Measurements from ENCODE around the gene AQP12B. TPM values are rescaled to one million over a fixed set of nuclear protein-coding genes. Genes with fewer than 3 reads are reported as not detected.

Gene AQP12B
- total RNA-seq, 1 donor from 2014 or later, result not detected

- Mint-ChIP-seq H3K36me3 (ENCODE audit: unreplicated experiment) (no peaks in the 10 kb centered on the region), H3K9me3 (ENCODE audit: unreplicated experiment) (peaks cover 8% of the 10 kb centered on the region), H3K4me1 (ENCODE audit: low read depth, unreplicated experiment) (peaks cover 6% of the 10 kb centered on the region), H3K27ac (ENCODE audit: unreplicated experiment) (no peak overlapping the region), H3K27me3 (ENCODE audit: unreplicated experiment) (peaks cover 12% of the 10 kb centered on the region), H3K4me3 (ENCODE audit: unreplicated experiment) (no peak overlapping the region)
- no peak for DNase-seq
- TF ChIP-seq CTCF (IDR thresholded peaks at IDR 0.05; ENCODE audit: partially characterized antibody, unreplicated experiment), result no peak
Observed at GRCh38 chr2:240645346-240645745, 37.3 kb downstream of the AQP12B start.

- peaks cover 12% of the 10 kb centered on the region for H3K27me3 Mint-ChIP-seq (ENCODE audit: unreplicated experiment)
- peaks cover 8% of the 10 kb centered on the region for H3K9me3 Mint-ChIP-seq (ENCODE audit: unreplicated experiment)
- peaks cover 6% of the 10 kb centered on the region for H3K4me1 Mint-ChIP-seq (ENCODE audit: low read depth, unreplicated experiment)
- TF ChIP-seq CTCF (IDR thresholded peaks at IDR 0.05; ENCODE audit: partially characterized antibody, unreplicated experiment), result no peak
- H3K4me3 Mint-ChIP-seq (ENCODE audit: unreplicated experiment), result no peak overlapping the region
- H3K36me3 Mint-ChIP-seq (ENCODE audit: unreplicated experiment), result no peaks in the 10 kb centered on the region
- no peak for DNase-seq
- no peak overlapping the region for H3K27ac Mint-ChIP-seq (ENCODE audit: unreplicated experiment)
Observed at GRCh38 chr2:240644859-240645301, 37.8 kb downstream of the AQP12B start.

GRCh38 chr2:240644171-240644651 lies 38.5 kb downstream of the AQP12B start:
- DNase-seq, result no peak
- Mint-ChIP-seq H3K4me3 (ENCODE audit: unreplicated experiment) (no peak overlapping the region), H3K27me3 (ENCODE audit: unreplicated experiment) (peaks cover 12% of the 10 kb centered on the region), H3K36me3 (ENCODE audit: unreplicated experiment) (no peaks in the 10 kb centered on the region), H3K4me1 (ENCODE audit: low read depth, unreplicated experiment) (peaks cover 6% of the 10 kb centered on the region), H3K9me3 (ENCODE audit: unreplicated experiment) (peaks cover 8% of the 10 kb centered on the region), H3K27ac (ENCODE audit: unreplicated experiment) (no peak overlapping the region)
- no peak for TF ChIP-seq CTCF (IDR thresholded peaks at IDR 0.05; ENCODE audit: partially characterized antibody, unreplicated experiment)

GRCh38 chr2:240643811-240644150 lies 38.9 kb downstream of the AQP12B start:
- DNase-seq, result no peak
- no peak overlapping the region for H3K4me3 Mint-ChIP-seq (ENCODE audit: unreplicated experiment)
- no peak for TF ChIP-seq CTCF (IDR thresholded peaks at IDR 0.05; ENCODE audit: partially characterized antibody, unreplicated experiment)
- peaks cover 10% of the 10 kb centered on the region for H3K9me3 Mint-ChIP-seq (ENCODE audit: unreplicated experiment)
- H3K4me1 Mint-ChIP-seq (ENCODE audit: low read depth, unreplicated experiment), result peaks cover 4% of the 10 kb centered on the region
- H3K27ac Mint-ChIP-seq (ENCODE audit: unreplicated experiment), result no peak overlapping the region
- no peaks in the 10 kb centered on the region for H3K36me3 Mint-ChIP-seq (ENCODE audit: unreplicated experiment)
- H3K27me3 Mint-ChIP-seq (ENCODE audit: unreplicated experiment), result peaks cover 14% of the 10 kb centered on the region

- H3K27me3 Mint-ChIP-seq (ENCODE audit: unreplicated experiment), result peaks cover 12% of the 10 kb centered on the region
- H3K4me3 Mint-ChIP-seq (ENCODE audit: unreplicated experiment), result no peak overlapping the region
- no peak for DNase-seq
- peaks cover 12% of the 10 kb centered on the region for H3K9me3 Mint-ChIP-seq (ENCODE audit: unreplicated experiment)
- no peaks in the 10 kb centered on the region for H3K36me3 Mint-ChIP-seq (ENCODE audit: unreplicated experiment)
- TF ChIP-seq CTCF (IDR thresholded peaks at IDR 0.05; ENCODE audit: partially characterized antibody, unreplicated experiment), result no peak
- no peak overlapping the region for H3K27ac Mint-ChIP-seq (ENCODE audit: unreplicated experiment)
- H3K4me1 Mint-ChIP-seq (ENCODE audit: low read depth, unreplicated experiment), result no peaks in the 10 kb centered on the region
Observed at GRCh38 chr2:240643093-240643810, 39.4 kb downstream of the AQP12B start.
